ENCODE measurements around the gene TRIM9.
"Not testable (repeated sequence)": the region's sequence is repeated elsewhere in the genome, so short reads cannot be mapped to it uniquely, and the experiment has no call there.

TRIM9 gene

GRCh38 chr14:50999726-51000125 lies 95.2 kb downstream of the TRIM9 start:
- DNase-seq: no peak

- DNase-seq: no peak
Measured at GRCh38 chr14:50998612-50999011, 96.3 kb downstream of the TRIM9 start.

- DNase-seq: no peak
Measured at GRCh38 chr14:50997712-50998111, 97.2 kb downstream of the TRIM9 start.

- DNase-seq: not testable (repeated sequence)
Measured at GRCh38 chr14:50994158-50994557, 100.7 kb downstream of the TRIM9 start.

- no peak for DNase-seq
Measured at GRCh38 chr14:50985859-50986331, 109.0 kb downstream of the TRIM9 start.

GRCh38 chr14:50985124-50985858 lies 109.6 kb downstream of the TRIM9 start:
- DNase-seq: no peak

- DNase-seq: no peak
Measured at GRCh38 chr14:50984036-50984710, 110.7 kb downstream of the TRIM9 start.

- no peak for DNase-seq
Measured at GRCh38 chr14:50979941-50980850, 114.7 kb downstream of the TRIM9 start.

- DNase-seq: no peak
Measured at GRCh38 chr14:50978888-50979287, 116.0 kb downstream of the TRIM9 start.

- no peak for DNase-seq
Measured at GRCh38 chr14:50978529-50978871, 116.4 kb downstream of the TRIM9 start.

- DNase-seq: no peak
Measured at GRCh38 chr14:50977863-50978528, 116.9 kb downstream of the TRIM9 start.

GRCh38 chr14:50974118-50974517 lies 120.8 kb downstream of the TRIM9 start:
- DNase-seq: no peak

- DNase-seq: no peak
Measured at GRCh38 chr14:50972734-50973133, 122.2 kb downstream of the TRIM9 start.

GRCh38 chr14:50970886-50971781 lies 123.8 kb downstream of the TRIM9 start:
- DNase-seq: no peak

- no peak for DNase-seq
Measured at GRCh38 chr14:50967790-50968189, 127.1 kb downstream of the TRIM9 start.

GRCh38 chr14:50967103-50967502 lies 127.8 kb downstream of the TRIM9 start:
- no peak for DNase-seq

GRCh38 chr14:50964683-50965390 lies 130.1 kb downstream of the TRIM9 start:
- no peak for DNase-seq

- DNase-seq: no peak
Measured at GRCh38 chr14:50963919-50964318, 131.0 kb downstream of the TRIM9 start.

GRCh38 chr14:50961605-50962221 lies 133.2 kb downstream of the TRIM9 start:
- no peak for DNase-seq

GRCh38 chr14:50957296-50957695 lies 137.6 kb downstream of the TRIM9 start:
- no peak for DNase-seq

GRCh38 chr14:50956421-50956820 lies 138.5 kb downstream of the TRIM9 start:
- DNase-seq: not testable (repeated sequence)
